Ascending aorta (tissue), 2 donors: ENCODE results near the gene NCOA1. TPM values are rescaled to one million over a fixed set of nuclear protein-coding genes. Genes with fewer than 3 reads are reported as not detected.

Experiments
- DNase-seq, 2 donors: peaks; one replicate each; pipeline ENCODE4 v3.0.0-alpha.2; 2019; ENCODE audit warnings: low spot score in 2 of 2
- H3K27ac ChIP-seq, 2 donors: fragments of 200-600 bp; sonication (generic); one replicate each; pipeline ENCODE4 v1.5.1; 2016 to 2017; ENCODE audit warnings: mild to moderate bottlenecking in 1 of 2
- H3K27me3 ChIP-seq: fragments of 200-600 bp; sonication (generic); one replicate; pipeline ENCODE4 v1.5.1; 2017
- H3K36me3 ChIP-seq, 2 donors: fragments of 200-600 bp; sonication (generic); one replicate each; pipeline ENCODE4 v1.5.1; 2016
- H3K4me1 ChIP-seq, 2 donors: fragments of 200-600 bp; sonication (generic); one replicate each; pipeline ENCODE4 v1.5.1; 2016 to 2017; ENCODE audit warnings: mild to moderate bottlenecking in 1 of 2
- H3K4me3 ChIP-seq, 2 donors: fragments of 200-600 bp; sonication (generic); one replicate each; pipeline ENCODE4 v1.5.1; 2016 to 2017; ENCODE audit warnings: mild to moderate bottlenecking in 1 of 2
- H3K9me3 ChIP-seq, 2 donors: fragments of 200-600 bp; sonication (generic); one replicate each; pipeline ENCODE4 v1.5.1; 2016
- CTCF ChIP-seq, 3 experiments: fragments of 200-600 bp in 2 of 3; fragments of 450-650 bp in 1 of 3; sonication (generic) in 2 of 3; IDR thresholded peaks; one replicate each; pipeline ENCODE4 v1.5.1; 2016 to 2019; ENCODE audit warnings: antibody characterized with exemption in 3 of 3, mild to moderate bottlenecking in 1 of 3, moderate library complexity in 1 of 3
- intact Hi-C: fragments of 100-400 bp; cut with DNase I; formaldehyde crosslinking; loops from one replicate; pipeline ENCODE4 v1.15.1; 2023
- total RNA-seq: library from RNA; depleted of rRNA; stranded (reverse); fragments of >200 nt; gene quantifications from one replicate; pipeline ENCODE4 v1.1.0, GENCODE V29; 2016

NCOA1 gene
- total RNA-seq, 1 donor from 2014 or later: 19.3 TPM

- intact Hi-C loops: no loop called here
- Histone ChIP-seq H3K4me1 (no peaks in the 10 kb centered on the region), H3K4me3 (no peak overlapping the region), H3K9me3 (no peaks in the 10 kb centered on the region), H3K27ac (no peak overlapping the region), H3K27me3 (no peaks in the 10 kb centered on the region), H3K36me3 (peaks cover 11 to 34% of the 10 kb centered on the region in 2 donors)
- no peak for TF ChIP-seq CTCF (IDR thresholded peaks at IDR 0.05)
- DNase-seq: no peak
Measured at GRCh38 chr2:24731923-24732322, 240.9 kb downstream of the NCOA1 start.

DNA sequence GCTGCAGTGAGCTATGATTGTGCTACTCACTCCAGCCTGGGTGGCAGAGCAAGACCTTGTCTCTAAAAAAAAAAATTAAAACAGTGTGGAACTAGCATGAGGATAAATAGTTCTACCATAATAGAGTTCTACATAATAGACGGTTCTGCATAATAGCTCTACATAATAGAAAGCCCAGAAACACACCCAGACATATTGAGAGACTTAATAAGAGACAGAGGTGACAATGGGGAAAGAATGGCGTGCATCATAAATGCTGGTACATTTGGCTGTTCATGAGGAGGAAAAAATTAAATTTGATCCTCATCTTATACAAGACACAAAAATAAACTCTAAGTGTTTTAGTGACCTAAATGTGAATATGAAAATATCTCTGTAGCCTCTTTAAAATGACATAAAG, 243.7 kb downstream of the NCOA1 start:
- peaks cover 4 to 12% of the 10 kb centered on the region in 2 donors for H3K36me3 ChIP-seq
- intact Hi-C loops: no loop called here
- TF ChIP-seq CTCF (IDR thresholded peaks at IDR 0.05): no peak
- no peak overlapping the region for H3K27ac ChIP-seq
- DNase-seq: no peak
- H3K27me3 ChIP-seq: no peaks in the 10 kb centered on the region
- H3K4me3 ChIP-seq: no peak overlapping the region
- no peaks in the 10 kb centered on the region for H3K4me1 ChIP-seq
- H3K9me3 ChIP-seq: no peaks in the 10 kb centered on the region

GRCh38 chr2:24739354-24740025, 248.4 kb downstream of the NCOA1 start:
- TF ChIP-seq CTCF (IDR thresholded peaks at IDR 0.05): no peak
- H3K4me3 ChIP-seq: no peak overlapping the region
- H3K27me3 ChIP-seq: no peaks in the 10 kb centered on the region
- peaks cover 11 to 20% of the 10 kb centered on the region in 2 donors for H3K36me3 ChIP-seq
- H3K9me3 ChIP-seq: no peaks in the 10 kb centered on the region
- no peak overlapping the region for H3K27ac ChIP-seq
- H3K4me1 ChIP-seq: no peaks in the 10 kb centered on the region
- DNase-seq: no peak
- intact Hi-C loops: no loop called here

- no peaks in the 10 kb centered on the region for H3K9me3 ChIP-seq
- H3K4me3 ChIP-seq: no peak overlapping the region
- H3K27me3 ChIP-seq: no peaks in the 10 kb centered on the region
- no peak overlapping the region for H3K27ac ChIP-seq
- H3K4me1 ChIP-seq: no peaks in the 10 kb centered on the region
- no peak for TF ChIP-seq CTCF (IDR thresholded peaks at IDR 0.05)
- H3K36me3 ChIP-seq: peaks cover 11 to 20% of the 10 kb centered on the region in 2 donors
- intact Hi-C loops: no loop called here
- no peak for DNase-seq
Measured at GRCh38 chr2:24740142-24740541, 249.1 kb downstream of the NCOA1 start.

DNA sequence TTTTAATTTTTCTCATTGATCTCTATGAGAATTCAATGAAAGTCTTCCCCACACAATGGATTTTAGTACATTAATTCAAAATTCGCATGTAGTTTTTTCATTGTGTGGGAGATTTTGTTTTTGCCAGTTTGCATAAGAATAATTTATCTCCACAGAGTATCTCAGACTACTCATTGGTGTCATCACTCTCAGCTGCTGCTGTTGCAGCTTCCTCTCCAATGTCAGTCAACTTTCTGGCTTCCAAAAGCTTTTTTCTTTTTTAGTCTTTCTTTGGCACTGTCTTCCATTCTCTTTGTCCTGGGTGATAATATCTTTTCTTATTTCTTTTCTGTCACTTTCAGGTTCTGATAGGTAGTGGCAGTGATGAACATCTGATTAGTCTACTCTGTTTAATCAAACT, 251.7 kb downstream of the NCOA1 start:
- Histone ChIP-seq H3K4me3 (no peak overlapping the region), H3K9me3 (no peaks in the 10 kb centered on the region), H3K27me3 (no peaks in the 10 kb centered on the region), H3K27ac (no peak overlapping the region), H3K36me3 (peaks cover 11 to 29% of the 10 kb centered on the region in 2 donors), H3K4me1 (no peaks in the 10 kb centered on the region)
- DNase-seq: no peak
- no peak for TF ChIP-seq CTCF (IDR thresholded peaks at IDR 0.05)
- intact Hi-C loops: no loop called here

GRCh38 chr2:24743924-24744323, 252.9 kb downstream of the NCOA1 start:
- H3K27ac ChIP-seq: no peak overlapping the region
- H3K9me3 ChIP-seq: no peaks in the 10 kb centered on the region
- DNase-seq: no peak
- no peaks in the 10 kb centered on the region for H3K27me3 ChIP-seq
- H3K36me3 ChIP-seq: peaks cover 11 to 29% of the 10 kb centered on the region in 2 donors
- TF ChIP-seq CTCF (IDR thresholded peaks at IDR 0.05): no peak
- intact Hi-C loops: no loop called here
- no peak overlapping the region for H3K4me3 ChIP-seq
- H3K4me1 ChIP-seq: no peaks in the 10 kb centered on the region
